Forelimb muscle (tissue), 1 donor: Measurements from ENCODE around the gene CYP2F1. TPM values are rescaled to one million over a fixed set of nuclear protein-coding genes. Genes with fewer than 3 reads are reported as not detected.
"Not testable (repeated sequence)": the region's sequence is repeated elsewhere in the genome, so short reads cannot be mapped to it uniquely, and the experiment has no call there.

Experiments
- DNase-seq: peaks from one replicate; pipeline ENCODE4 v3.0.0-alpha.2; 2013; ENCODE audit warnings: low read depth
- polyA plus RNA-seq: library from polyadenylated mRNA; unstranded; fragments of 120-200 nt; gene quantifications from one replicate; pipeline ENCODE4 v1.2.1, GENCODE V29; 2013; ENCODE audit not compliant: insufficient read length

Gene CYP2F1
- polyA plus RNA-seq, 1 donor = not detected

GRCh38 chr19:41127362-41127761, 13.1 kb downstream of the CYP2F1 start:
- DNase-seq = not testable (repeated sequence)

DNA sequence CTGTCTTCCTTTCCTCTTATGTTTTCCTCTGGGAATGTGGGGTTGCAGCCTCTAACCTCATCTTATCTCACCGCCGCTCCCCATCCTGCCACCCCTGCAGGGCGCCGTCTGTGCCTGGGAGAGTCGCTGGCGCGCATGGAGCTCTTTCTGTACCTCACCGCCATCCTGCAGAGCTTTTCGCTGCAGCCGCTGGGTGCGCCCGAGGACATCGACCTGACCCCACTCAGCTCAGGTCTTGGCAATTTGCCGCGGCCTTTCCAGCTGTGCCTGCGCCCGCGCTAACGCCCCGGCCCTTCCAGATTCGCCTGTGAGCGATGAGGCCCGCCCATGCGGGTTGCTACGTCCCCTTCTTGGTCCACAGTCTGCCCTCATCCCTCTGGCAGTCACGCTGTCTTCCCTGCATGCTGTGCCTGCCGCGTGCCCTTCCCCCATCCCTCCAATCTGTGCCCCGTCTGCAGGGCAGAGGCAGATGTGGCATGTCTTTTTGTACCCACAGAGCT, 13.6 kb downstream of the CYP2F1 start:
- DNase-seq = peak; percentile 43

DNA sequence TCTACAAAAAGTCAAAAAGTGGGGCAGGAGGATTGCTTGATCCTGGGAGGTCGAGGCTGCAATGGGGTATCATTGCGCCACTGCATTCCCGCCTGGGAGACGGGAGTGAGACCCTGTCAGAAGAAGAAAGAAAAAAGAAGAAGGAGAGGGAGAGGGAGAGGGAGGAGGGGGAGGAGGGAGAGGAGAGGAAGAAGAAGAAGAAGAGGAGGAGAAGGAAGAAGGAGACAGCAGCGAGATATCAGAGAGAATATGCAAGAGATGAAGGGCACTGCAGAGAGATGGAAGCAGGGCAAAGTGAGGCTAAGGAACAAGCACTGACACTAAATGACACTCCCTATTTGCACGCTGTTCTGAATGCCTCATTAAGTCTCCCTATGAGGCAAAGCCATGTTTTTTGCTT, 14.5 kb downstream of the CYP2F1 start:
- no peak for DNase-seq

DNA sequence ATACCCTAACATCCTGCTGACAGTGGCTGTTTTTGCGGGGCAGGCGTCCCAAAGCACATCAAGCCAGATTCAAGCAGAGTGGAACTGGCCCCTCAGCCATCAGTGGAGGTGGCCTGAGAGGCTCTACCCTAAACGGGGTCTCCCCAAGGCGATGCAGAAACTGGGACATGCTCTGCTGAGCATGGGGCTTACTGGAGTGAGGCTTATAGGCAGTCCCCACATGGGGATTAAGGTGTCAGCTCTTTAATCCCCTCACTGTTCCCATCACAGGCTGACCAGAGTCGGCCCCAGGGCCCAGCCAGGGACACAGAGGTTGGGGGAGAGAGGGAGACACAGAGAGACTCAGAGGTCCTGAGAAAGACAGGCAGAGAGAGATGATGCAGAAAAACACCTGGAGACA, 17.0 kb downstream of the CYP2F1 start:
- no peak for DNase-seq

- DNase-seq = no peak
Measured at GRCh38 chr19:41133260-41133659, 19.0 kb downstream of the CYP2F1 start.

- DNase-seq = no peak
Measured at GRCh38 chr19:41134616-41135015, 20.4 kb downstream of the CYP2F1 start.

- not testable (repeated sequence) for DNase-seq
Measured at GRCh38 chr19:41135390-41136384, 21.5 kb downstream of the CYP2F1 start.

GRCh38 chr19:41136636-41137455, 22.6 kb downstream of the CYP2F1 start:
- no peak for DNase-seq

- DNase-seq = no peak
Measured at GRCh38 chr19:41144403-41144802, 30.2 kb downstream of the CYP2F1 start.

DNA sequence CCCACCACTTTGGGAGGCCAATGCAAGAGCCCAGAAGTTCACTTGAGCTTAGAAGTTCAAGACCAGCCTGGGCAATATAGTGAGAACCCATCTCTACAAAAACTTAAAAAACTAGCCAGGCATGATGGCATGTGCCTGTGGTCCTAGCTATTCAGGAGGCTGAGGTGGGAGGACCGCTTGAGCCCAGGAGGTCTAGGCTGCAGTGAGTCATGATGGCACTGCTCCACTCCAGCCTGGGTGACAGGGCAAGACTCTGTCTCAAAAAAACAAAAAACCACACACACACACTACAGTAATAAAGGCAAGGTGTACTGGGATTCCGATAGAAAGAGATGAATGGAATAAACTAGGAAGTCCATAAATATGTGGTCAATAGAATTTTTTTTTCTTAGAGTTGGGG, 35.6 kb downstream of the CYP2F1 start:
- no peak for DNase-seq

GRCh38 chr19:41150986-41151385, 36.8 kb downstream of the CYP2F1 start:
- DNase-seq = not testable (repeated sequence)

- DNase-seq = no peak
Measured at GRCh38 chr19:41154060-41154459, 39.8 kb downstream of the CYP2F1 start.

DNA sequence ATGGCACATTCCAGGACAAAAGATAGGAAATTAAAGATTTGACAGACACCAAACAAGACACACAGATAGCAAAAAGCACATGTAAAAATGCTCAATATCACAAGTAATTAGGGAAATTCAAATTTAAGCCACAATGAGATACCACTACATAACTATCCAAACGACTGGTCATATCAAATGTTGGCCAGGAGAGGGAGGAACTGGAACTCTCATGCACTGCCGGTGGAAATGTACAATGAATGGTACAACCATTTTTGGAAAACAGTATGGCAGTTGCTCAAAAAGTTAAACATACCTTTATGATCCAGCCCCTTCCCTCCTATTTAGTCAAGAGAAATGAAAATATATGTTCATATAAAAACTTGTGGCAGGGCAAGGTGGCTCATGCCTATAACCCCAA, 42.0 kb downstream of the CYP2F1 start:
- DNase-seq = no peak

DNA sequence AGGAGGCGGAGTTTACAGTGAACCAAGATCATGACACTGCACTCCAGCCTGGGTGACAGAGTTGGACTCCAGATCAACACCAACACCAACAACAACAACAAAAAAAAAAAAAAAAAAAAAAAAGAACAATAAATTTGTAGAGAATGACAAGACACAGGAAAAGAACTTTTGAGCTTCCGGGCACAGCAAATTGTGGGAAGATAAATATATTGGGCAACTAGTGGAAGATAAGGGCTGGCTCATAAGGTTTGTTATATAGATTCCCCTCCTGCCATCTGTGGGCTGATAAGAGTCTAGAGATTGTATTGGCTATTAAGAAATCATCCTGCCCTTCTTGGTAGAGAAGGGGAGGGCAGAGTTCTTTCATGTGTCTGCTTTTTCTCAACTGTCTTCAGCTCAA, 45.6 kb downstream of the CYP2F1 start:
- DNase-seq = no peak

DNA sequence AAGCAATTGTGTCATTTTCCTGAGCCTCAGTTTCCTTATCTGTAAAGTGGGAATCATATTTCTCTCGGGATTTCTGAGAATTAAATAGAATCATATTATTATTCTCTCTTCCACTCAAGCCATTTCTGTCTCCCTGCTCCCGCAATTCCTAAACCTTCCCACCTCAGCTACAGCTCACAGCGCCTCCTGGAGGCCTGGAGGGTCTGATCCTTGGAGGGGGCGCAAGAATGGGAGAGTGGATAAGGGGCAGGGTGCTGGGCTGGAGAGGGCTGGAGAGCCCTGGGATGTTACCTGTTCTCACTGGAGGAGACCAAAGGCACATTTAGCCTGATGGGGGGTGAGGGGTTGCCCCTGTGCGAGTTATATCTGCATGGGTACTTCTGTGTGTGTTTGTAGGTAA, 47.7 kb downstream of the CYP2F1 start:
- DNase-seq = no peak

DNA sequence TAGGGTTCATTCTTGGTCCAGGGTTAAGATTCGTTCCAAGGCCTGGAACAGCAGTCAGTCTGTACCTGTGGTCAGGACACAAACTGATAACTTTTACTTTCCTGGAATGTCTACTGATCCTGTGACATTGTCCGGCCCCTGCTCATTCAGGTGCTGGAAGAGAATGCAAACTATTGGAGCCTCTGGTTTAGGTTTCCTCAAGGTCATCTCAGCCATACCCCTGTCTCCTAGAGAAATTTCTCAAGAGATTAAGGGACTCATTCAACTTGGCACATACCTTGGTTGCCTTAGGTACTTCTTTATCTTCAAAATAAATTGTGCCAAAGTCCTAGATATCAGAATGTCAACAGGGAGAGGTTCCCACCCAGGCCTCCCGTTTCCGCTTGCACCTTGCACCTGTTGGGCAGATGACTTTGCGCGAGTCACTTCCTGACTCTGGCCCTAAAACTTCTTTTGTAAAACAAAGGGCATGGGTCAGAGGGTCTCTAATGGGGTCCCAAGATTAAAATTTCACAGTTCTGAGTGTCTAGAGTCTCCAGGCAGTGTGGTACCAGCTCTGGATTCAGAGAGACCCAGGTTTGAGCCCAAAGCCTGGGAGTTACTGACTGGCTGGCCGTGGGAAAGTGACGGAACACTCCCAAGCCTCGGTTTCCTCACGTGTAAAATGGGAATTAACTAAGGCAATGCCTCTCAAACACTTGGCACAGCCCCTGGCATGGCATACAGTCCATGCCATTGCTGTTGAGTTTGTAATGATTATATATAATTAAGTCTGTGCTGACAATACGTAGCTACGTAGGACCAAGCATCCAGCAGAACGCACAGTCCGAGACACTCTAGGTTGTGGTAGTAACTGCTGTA, 52.9 kb downstream of the CYP2F1 start:
- no peak for DNase-seq

DNA sequence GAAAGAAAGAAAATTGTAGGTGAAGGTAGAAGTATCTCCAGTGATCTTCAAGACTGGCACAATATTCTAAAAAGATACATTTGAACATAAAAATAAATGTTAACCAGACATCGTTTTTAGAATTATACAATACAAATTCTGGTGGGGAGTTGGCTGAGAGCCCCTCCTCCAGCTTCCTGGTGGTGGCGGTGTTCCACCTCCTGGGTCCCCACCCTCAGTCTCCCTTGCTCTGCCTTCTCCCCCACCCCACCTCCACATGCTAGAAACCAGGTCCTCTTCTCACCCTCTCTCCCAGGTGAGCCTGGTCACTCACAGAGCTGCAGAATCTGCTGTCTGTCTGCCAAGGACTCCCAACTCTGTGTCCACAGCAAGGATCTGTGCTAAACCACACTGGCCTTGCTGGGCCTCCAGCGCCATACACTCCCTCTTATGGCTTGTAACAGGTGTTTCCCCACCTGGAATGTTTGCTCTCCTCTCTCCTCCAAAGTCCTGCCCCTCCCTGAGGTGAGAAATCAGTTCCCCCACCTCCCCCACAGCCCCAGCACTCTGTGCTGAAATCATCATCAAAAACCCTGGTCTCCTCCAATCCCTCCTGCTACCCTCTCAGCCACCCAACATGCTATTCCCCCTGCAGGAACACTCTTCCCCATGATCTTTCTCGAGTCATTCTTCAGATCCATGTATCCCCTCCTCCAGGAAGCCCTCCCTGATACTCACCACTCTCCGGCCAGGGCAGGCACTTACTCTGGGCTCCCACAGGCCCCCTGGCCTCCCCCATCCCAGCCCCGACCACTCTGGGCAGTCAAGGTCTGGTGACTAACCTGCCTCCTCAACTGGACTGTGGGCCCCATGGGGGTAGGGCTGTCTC, 58.3 kb downstream of the CYP2F1 start:
- DNase-seq = no peak

DNA sequence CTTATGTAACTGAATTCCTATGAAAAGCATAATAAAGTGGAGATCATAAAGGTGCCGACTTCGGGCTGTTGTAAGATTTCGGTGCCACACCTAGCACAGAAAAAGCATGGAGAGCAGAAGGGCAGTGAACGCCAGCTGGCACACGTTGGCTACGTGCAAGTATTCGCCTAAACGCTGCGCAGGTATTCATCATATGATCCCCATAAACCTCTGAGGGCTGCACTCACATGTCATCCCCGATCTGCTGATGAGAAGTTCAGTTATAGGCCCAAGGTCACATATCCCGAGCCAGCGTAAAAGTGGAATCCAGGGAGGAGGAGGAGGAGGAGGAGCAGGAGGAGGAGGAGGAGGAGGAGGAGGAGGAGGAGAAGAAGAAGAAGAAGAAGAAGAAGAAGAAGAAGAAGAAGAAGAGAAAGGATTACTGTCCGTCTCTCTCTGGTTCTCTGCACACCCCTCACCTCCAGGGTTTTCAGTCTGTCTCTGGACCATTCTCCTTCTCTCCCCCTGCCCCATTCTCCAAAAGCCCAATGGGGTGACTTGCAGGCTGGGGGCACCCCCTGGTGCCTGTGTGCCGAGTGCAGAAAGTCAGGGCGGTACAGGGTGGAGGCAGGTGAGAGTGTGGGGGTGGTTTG, 60.2 kb downstream of the CYP2F1 start:
- no peak for DNase-seq

DNA sequence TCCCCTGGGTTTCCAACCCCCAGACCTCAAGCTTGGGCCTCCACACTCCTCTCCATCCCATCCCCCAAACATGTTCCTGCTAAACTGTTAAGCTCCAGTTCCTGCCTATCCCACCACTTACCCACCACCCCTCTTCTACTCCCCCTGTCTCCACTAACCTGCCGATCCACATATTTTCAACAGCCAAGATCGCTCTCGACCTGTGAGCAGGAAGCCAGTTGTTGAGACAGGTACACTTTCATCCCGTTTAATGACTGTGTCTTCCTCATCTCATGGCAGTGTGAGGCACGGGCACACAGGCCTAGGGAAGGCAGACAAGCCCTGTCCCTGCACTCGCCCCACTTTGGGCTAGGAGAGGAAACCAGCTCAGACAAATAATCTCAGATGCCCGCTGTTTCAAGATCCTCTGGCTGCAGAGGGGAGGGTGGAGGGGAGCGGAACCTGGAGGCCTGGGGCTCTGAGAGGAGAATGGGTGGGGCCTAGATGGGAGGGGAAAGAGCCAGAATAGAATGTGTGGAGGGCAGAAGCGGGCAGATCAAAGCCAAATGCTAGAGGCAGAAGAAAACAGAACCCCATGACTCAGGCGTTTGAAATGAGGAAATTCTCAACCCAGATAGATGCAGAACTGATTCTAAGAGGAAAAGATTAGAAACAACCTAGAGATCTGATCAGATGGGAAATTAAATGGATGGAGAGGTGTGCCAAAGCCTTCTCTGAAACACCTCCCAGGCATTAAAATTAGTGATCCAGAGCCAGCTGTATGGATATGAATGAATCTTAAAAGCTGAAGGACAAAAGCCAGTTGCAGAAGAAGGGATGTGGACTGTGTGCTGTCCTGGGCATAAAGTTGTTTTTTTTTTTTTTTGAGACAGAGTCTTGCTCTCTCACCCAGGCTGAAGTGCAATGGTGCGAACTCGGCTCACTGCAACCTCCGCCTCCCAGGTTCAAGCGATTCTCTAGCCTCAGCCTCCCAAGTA, 61.9 kb downstream of the CYP2F1 start:
- no peak for DNase-seq
